ENCODE data around the gene SSRP1.

GRCh38 chr11:57288771-57289579 lies 46.7 kb downstream of the SSRP1 start:
- no peak for TF ChIP-seq CTCF (IDR thresholded peaks at IDR 0.05)
- no peak for TF ChIP-seq SIN3A (IDR thresholded peaks at IDR 0.05; ENCODE audit: borderline replicate concordance, insufficient read depth, low read depth, low read length)
- no peak for TF ChIP-seq REST (IDR thresholded peaks at IDR 0.05; ENCODE audit: insufficient read depth in 1 of 2, low read depth in 2 of 2, low read length in 1 of 2)
- no peak for TF ChIP-seq POLR2AphosphoS5 (IDR thresholded peaks at IDR 0.05; ENCODE audit: low read depth, low read length)
